HepG2 (cell line): ENCODE results near the gene MPIG6B. TPM values are rescaled to one million over a fixed set of nuclear protein-coding genes. Genes with fewer than 3 reads are reported as not detected.

Source experiments
- ARID2 ChIP-seq: sonication (generic); formaldehyde crosslinking; IDR thresholded peaks from 2 replicates; pipeline ENCODE4 v1.8.1; 2022; ENCODE audit warnings: mild to moderate bottlenecking, missing genetic modification reagents, borderline replicate concordance
- CAMTA2 ChIP-seq: sonication (generic); formaldehyde crosslinking; IDR thresholded peaks from 2 replicates; pipeline ENCODE4 v1.4.0; 2020; ENCODE audit warnings: mild to moderate bottlenecking, missing genetic modification reagents, borderline replicate concordance
- CHD4 ChIP-seq: fragments of 200-600 bp; sonication (generic); IDR thresholded peaks from 2 replicates; pipeline ENCODE4 v1.7.0; 2017; ENCODE audit warnings: mild to moderate bottlenecking, low read length, borderline replicate concordance
- HMG20A ChIP-seq: IDR thresholded peaks from 2 replicates; pipeline ENCODE4 v1.6.1; 2016; ENCODE audit warnings: borderline replicate concordance
- IRF2 ChIP-seq: IDR thresholded peaks from 2 replicates; pipeline ENCODE4 v1.6.1; 2018; ENCODE audit warnings: missing genetic modification reagents, missing compliant biosample characterization
- MED8 ChIP-seq: sonication (generic); formaldehyde crosslinking; IDR thresholded peaks from 2 replicates; pipeline ENCODE4 v1.8.1; 2023; ENCODE audit warnings: mild to moderate bottlenecking, missing genetic modification reagents; ENCODE audit not compliant: insufficient replicate concordance
- NFATC3 ChIP-seq: sonication (generic); formaldehyde crosslinking; IDR thresholded peaks from 2 replicates; pipeline ENCODE4 v1.5.1; 2020; ENCODE audit warnings: mild to moderate bottlenecking, missing genetic modification reagents
- NR1H2 ChIP-seq: sonication (generic); formaldehyde crosslinking; IDR thresholded peaks from 2 replicates; pipeline ENCODE4 v1.8.1; 2022; ENCODE audit warnings: low read depth, missing genetic modification reagents, borderline replicate concordance
- POLR2G ChIP-seq: fragments of 200-400 bp; formaldehyde crosslinking; IDR thresholded peaks from 2 replicates; pipeline ENCODE4 v1.6.1; 2018; ENCODE audit warnings: mild to moderate bottlenecking, low read depth, low read length, moderate library complexity
- RFX3 ChIP-seq: IDR thresholded peaks from 2 replicates; pipeline ENCODE4 v1.6.1; 2016; ENCODE audit warnings: missing biosample characterization, missing genetic modification reagents
- SOX6 ChIP-seq, 2 experiments: fragments of 450-650 bp in 1 of 2; sonication (generic) in 1 of 2; formaldehyde crosslinking in 1 of 2; IDR thresholded peaks; 2 replicates each; pipeline versions ENCODE4 v1.4.0 to v1.6.1; 2017 to 2020; ENCODE audit warnings: antibody characterized with exemption in 1 of 2, mild to moderate bottlenecking in 1 of 2, missing genetic modification reagents in 1 of 2
- ZNF101 ChIP-seq: sonication (generic); formaldehyde crosslinking; IDR thresholded peaks from 2 replicates; pipeline ENCODE4 v1.4.0; 2020; ENCODE audit warnings: mild to moderate bottlenecking, low read depth, missing genetic modification reagents, borderline replicate concordance
- ZNF12 ChIP-seq: sonication (generic); formaldehyde crosslinking; IDR thresholded peaks from 2 replicates; pipeline ENCODE4 v1.5.0; 2020; ENCODE audit warnings: missing genetic modification reagents
- ZNF296 ChIP-seq: sonication (generic); formaldehyde crosslinking; conservative IDR thresholded peaks from 2 replicates; pipeline ENCODE4 v1.5.0; 2020; ENCODE audit warnings: mild to moderate bottlenecking, missing genetic modification reagents
- ZNF432 ChIP-seq: sonication (generic); formaldehyde crosslinking; IDR thresholded peaks from 2 replicates; pipeline ENCODE4 v1.5.0; 2020; ENCODE audit warnings: missing genetic modification reagents, mild to moderate bottlenecking, borderline replicate concordance
- ZNF547 ChIP-seq: sonication (generic); formaldehyde crosslinking; IDR thresholded peaks from 2 replicates; pipeline ENCODE4 v1.5.1; 2020; ENCODE audit warnings: mild to moderate bottlenecking, missing genetic modification reagents
- ZNF572 ChIP-seq: sonication (generic); formaldehyde crosslinking; IDR thresholded peaks from 2 replicates; pipeline ENCODE4 v1.5.1; 2020; ENCODE audit warnings: mild to moderate bottlenecking, missing genetic modification reagents
- ZNF616 ChIP-seq: sonication (generic); formaldehyde crosslinking; IDR thresholded peaks from 2 replicates; pipeline ENCODE4 v1.5.0; 2020; ENCODE audit warnings: low read depth, mild to moderate bottlenecking, missing genetic modification reagents
- ZNF83 ChIP-seq: sonication (generic); formaldehyde crosslinking; IDR thresholded peaks from 2 replicates; pipeline ENCODE4 v1.4.0; 2020; ENCODE audit warnings: missing genetic modification reagents, mild to moderate bottlenecking, borderline replicate concordance
- ZSCAN22 ChIP-seq: sonication (generic); formaldehyde crosslinking; IDR thresholded peaks from 2 replicates; pipeline ENCODE4 v1.4.0; 2020; ENCODE audit warnings: mild to moderate bottlenecking, missing genetic modification reagents
- polyA plus RNA-seq, 8 experiments: library from polyadenylated mRNA; depleted of rRNA in 3 of 8; stranded (reverse) in 7 of 8; unstranded in 1 of 8; fragments of >200 nt; fragmentation: Illumina TruSeq in 4 of 8; extraction: Trizol in 4 of 8; gene quantifications; 2 replicates each; pipeline versions ENCODE4 v1.2.1 to v1.2.3, GENCODE V29; 2011 to 2016; ENCODE audit warnings: low read depth in 4 of 8, missing spikeins in 1 of 8, mixed read lengths in 1 of 8; ENCODE audit not compliant: insufficient read depth in 1 of 8
- total RNA-seq, 5 experiments: library from RNA; depleted of rRNA; stranded (reverse); fragments of >200 nt; fragmentation: Illumina TruSeq; extraction: Trizol; gene quantifications; 2 replicates each; pipeline ENCODE4 v1.2.3, GENCODE V29; 2016; ENCODE audit warnings: low read depth in 1 of 5
- TF ChIP-seq, protein P1 (sequence below): sonication (generic); formaldehyde crosslinking; IDR thresholded peaks from 2 replicates; pipeline ENCODE4 v1.8.1; 2023; ENCODE audit warnings: mild to moderate bottlenecking, missing genetic modification reagents, borderline replicate concordance
- TF ChIP-seq, protein P2 (sequence below): sonication (generic); formaldehyde crosslinking; IDR thresholded peaks from 2 replicates; pipeline ENCODE4 v1.5.1; 2020; ENCODE audit warnings: missing genetic modification reagents, mild to moderate bottlenecking, borderline replicate concordance
- TF ChIP-seq, protein P3 (sequence below): sonication (generic); formaldehyde crosslinking; IDR thresholded peaks from 2 replicates; pipeline ENCODE4 v1.4.0; 2020; ENCODE audit warnings: missing genetic modification reagents
- TF ChIP-seq, protein P4 (sequence below): sonication (generic); formaldehyde crosslinking; IDR thresholded peaks from 2 replicates; pipeline ENCODE4 v1.9.0; 2021; ENCODE audit warnings: missing genetic modification reagents, mild to moderate bottlenecking, borderline replicate concordance

Gene MPIG6B
- total and polyA plus RNA-seq, 2 of the 13 experiments (the other 11 are each of a cell fraction or from before 2014, with no cell fraction given): not detected

DNA sequence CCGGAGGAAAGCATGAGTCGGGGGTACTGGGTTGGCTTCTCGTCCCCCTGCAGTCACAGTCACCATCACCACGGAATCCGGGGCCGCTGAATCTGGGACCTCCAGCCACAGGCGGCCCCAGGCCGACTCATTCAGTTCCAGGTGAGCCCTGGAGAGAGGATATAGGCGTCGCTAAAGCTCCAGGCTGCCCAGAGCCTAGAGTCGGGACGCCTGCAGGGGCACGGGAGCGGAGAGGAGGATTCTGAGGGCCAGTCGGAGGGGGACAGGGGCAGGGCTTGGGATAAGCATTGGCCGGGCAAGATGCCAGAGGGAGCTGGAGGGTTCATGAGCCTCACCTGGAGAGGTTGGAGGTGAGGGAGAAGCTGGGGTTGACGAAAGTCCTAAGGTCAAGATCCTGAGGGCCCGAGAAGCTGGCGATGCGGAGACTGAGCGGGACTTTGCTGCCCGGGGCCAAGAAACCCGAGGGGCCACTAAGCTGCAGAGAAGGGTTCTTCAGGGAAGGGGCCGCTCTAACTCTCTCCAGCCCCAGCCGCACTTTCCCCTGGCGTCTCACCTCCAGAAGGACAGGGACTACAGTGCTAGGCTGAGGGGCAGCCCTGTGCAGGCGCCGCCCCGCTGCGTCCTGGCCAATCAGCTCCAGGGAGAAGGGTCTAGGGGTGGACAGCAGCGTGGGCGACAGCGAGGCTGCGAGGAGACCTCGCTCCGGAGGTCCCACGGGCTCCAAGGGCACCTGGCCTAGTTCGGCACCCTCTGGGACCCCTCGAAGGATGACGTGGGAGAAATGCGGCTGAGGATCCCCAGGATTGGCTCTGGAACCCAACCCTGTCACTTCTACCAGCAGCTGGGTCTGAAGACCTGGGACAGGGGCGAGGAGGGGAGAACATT is 43.0 kb downstream of the MPIG6B start (continued):
- TF ChIP-seq NR1H2 (CRISPR knock-in tag): no peak
- TF ChIP-seq POLR2G: peak; percentile 86
- 0 out of 2 replicates have a peak, but pooled peaks have one; percentile 45 for TF ChIP-seq ZNF572 (CRISPR knock-in tag)
- peak; percentile 81; the same call in 1 of the 2 replicates for TF ChIP-seq CAMTA2 (CRISPR knock-in tag)
- peak; percentile 65; the same call in 1 of the 2 replicates for TF ChIP-seq NFATC3
- TF ChIP-seq, protein P1, sequence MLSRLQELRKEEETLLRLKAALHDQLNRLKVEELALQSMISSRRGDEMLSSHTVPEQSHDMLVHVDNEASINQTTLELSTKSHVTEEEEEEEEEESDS: no peak
- TF ChIP-seq, protein P2, sequence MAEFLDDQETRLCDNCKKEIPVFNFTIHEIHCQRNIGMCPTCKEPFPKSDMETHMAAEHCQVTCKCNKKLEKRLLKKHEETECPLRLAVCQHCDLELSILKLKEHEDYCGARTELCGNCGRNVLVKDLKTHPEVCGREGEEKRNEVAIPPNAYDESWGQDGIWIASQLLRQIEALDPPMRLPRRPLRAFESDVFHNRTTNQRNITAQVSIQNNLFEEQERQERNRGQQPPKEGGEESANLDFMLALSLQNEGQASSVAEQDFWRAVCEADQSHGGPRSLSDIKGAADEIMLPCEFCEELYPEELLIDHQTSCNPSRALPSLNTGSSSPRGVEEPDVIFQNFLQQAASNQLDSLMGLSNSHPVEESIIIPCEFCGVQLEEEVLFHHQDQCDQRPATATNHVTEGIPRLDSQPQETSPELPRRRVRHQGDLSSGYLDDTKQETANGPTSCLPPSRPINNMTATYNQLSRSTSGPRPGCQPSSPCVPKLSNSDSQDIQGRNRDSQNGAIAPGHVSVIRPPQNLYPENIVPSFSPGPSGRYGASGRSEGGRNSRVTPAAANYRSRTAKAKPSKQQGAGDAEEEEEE (CRISPR knock-in tag): no peak
- TF ChIP-seq ZNF296 (CRISPR knock-in tag): no peak
- TF ChIP-seq, protein P3, sequence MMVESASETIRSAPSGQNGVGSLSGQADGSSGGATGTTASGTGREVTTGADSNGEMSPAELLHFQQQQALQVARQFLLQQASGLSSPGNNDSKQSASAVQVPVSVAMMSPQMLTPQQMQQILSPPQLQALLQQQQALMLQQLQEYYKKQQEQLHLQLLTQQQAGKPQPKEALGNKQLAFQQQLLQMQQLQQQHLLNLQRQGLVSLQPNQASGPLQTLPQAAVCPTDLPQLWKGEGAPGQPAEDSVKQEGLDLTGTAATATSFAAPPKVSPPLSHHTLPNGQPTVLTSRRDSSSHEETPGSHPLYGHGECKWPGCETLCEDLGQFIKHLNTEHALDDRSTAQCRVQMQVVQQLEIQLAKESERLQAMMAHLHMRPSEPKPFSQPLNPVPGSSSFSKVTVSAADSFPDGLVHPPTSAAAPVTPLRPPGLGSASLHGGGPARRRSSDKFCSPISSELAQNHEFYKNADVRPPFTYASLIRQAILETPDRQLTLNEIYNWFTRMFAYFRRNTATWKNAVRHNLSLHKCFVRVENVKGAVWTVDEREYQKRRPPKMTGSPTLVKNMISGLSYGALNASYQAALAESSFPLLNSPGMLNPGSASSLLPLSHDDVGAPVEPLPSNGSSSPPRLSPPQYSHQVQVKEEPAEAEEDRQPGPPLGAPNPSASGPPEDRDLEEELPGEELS (CRISPR knock-in tag): no peak
- TF ChIP-seq CHD4: no peak
- no peak for TF ChIP-seq RFX3
- TF ChIP-seq ZNF12 (CRISPR knock-in tag): 0 out of 2 replicates have a peak, but pooled peaks have one; percentile 27
- TF ChIP-seq ZNF83 (CRISPR knock-in tag): no peak
- TF ChIP-seq IRF2: no peak; the same call in 1 of the 2 replicates
- no peak for TF ChIP-seq ZSCAN22 (CRISPR knock-in tag)
- 0 out of 2 replicates have a peak, but pooled peaks have one; percentile 22 for TF ChIP-seq ZNF616 (CRISPR knock-in tag)
- no peak for TF ChIP-seq MED8 (CRISPR knock-in tag)
- peak; percentile 87 for TF ChIP-seq ZNF547 (CRISPR knock-in tag)
- no peak for TF ChIP-seq ARID2 (CRISPR knock-in tag)
- TF ChIP-seq, protein P4, sequence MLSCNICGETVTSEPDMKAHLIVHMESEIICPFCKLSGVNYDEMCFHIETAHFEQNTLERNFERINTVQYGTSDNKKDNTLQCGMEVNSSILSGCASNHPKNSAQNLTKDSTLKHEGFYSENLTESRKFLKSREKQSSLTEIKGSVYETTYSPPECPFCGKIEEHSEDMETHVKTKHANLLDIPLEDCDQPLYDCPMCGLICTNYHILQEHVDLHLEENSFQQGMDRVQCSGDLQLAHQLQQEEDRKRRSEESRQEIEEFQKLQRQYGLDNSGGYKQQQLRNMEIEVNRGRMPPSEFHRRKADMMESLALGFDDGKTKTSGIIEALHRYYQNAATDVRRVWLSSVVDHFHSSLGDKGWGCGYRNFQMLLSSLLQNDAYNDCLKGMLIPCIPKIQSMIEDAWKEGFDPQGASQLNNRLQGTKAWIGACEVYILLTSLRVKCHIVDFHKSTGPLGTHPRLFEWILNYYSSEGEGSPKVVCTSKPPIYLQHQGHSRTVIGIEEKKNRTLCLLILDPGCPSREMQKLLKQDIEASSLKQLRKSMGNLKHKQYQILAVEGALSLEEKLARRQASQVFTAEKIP: no peak
- TF ChIP-seq ZNF432 (CRISPR knock-in tag): no peak
- no peak for TF ChIP-seq HMG20A (CRISPR knock-in tag)
- TF ChIP-seq SOX6 (IDR thresholded peaks at IDR 0.05): no peak
- TF ChIP-seq SOX6 (CRISPR knock-in tag; IDR thresholded peaks at IDR 0.05): peak; percentile 38
- no peak for TF ChIP-seq ZNF101 (CRISPR knock-in tag)
